ENCODE data around the gene MBD3L5.
A peak's percentile ranks its signal among the peaks of the same experiment; 100 is the strongest.
"Not testable (repeated sequence)": the region's sequence is repeated elsewhere in the genome, so short reads cannot be mapped to it uniquely, and the experiment has no call there.

The MBD3L5 gene

GRCh38 chr19:7052896-7053295 lies 22.5 kb downstream of the MBD3L5 start:
- not testable (repeated sequence) for DNase-seq (ENCODE audit: low read depth in 2 of 2)

GRCh38 chr19:7054635-7055368 lies 24.4 kb downstream of the MBD3L5 start:
- not testable (repeated sequence) for DNase-seq (ENCODE audit: low read depth in 2 of 2)

DNA sequence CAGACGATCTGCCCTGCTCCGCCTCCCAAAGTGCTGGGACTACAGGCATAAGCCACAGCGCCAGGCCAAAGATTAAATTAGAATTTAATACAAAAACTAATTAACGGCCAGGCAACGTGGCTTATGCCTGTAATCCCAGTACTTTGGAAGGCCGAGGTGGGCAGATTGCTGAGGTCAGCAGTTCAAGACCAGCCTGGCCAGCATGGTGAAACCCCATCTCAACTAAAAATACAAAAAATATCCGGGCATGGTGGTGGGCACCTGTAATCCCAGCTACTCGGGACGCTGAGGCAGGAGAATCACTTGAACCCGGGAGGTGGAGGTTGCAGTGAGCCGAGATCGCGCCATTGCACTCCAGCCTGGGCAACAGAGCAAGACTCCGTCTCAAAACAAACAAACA lies 25.3 kb downstream of the MBD3L5 start:
- not testable (repeated sequence) for DNase-seq (ENCODE audit: low read depth in 2 of 2)

DNA sequence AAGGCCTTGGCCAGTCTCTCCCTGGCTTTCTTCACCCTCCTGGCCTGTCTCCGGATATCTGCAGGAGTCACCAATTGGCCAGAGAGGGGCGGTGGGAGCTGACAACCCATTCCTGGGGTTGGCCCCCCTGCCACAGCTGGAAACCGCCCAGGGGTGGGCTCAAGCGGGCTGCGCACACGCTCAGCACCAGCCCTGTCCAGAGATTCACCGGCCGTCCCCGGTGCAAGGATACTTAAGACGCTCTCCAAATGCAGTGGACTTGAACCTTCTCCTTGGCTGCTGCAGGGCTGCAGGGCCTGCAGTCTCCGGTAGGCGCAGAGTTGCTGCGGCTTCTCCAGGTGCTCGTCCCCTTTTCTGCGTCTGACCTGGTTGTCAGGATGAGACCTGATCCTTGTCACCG lies 26.0 kb downstream of the MBD3L5 start:
- not testable (repeated sequence) for DNase-seq (ENCODE audit: low read depth in 2 of 2)

GRCh38 chr19:7058576-7058975 lies 28.2 kb downstream of the MBD3L5 start, which contains the start of gene MBD3L3:
Gene MBD3L3, minus strand, starts transcription at chr19:7058676. Its CDS starts 71 bp downstream, at chr19:7058605.
- not testable (repeated sequence) for DNase-seq (ENCODE audit: low read depth in 2 of 2)

GRCh38 chr19:7059977-7060376 lies 29.6 kb downstream of the MBD3L5 start:
- DNase-seq (ENCODE audit: low read depth in 2 of 2), result not testable (repeated sequence)

DNA sequence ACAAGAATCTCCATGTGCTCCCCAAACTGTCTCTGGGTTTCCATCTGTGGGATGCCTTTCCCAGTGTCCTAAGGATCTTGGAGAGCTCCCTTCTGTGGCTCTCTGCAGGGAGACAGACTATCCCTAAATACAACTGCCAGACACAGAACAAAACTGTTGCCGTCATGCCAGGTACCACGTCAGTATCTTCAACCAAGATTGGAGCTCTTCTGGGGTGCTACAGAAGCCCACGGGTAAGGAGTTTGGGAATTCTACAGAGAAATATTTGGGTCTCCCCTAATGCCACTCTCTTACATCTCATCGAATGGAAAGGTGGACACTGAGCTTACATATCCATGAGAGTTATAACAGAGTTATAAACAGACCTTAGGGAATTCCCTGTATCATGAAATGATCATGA lies 33.0 kb downstream of the MBD3L5 start:
- DNase-seq (ENCODE audit: low read depth in 2 of 2), result no peak

DNA sequence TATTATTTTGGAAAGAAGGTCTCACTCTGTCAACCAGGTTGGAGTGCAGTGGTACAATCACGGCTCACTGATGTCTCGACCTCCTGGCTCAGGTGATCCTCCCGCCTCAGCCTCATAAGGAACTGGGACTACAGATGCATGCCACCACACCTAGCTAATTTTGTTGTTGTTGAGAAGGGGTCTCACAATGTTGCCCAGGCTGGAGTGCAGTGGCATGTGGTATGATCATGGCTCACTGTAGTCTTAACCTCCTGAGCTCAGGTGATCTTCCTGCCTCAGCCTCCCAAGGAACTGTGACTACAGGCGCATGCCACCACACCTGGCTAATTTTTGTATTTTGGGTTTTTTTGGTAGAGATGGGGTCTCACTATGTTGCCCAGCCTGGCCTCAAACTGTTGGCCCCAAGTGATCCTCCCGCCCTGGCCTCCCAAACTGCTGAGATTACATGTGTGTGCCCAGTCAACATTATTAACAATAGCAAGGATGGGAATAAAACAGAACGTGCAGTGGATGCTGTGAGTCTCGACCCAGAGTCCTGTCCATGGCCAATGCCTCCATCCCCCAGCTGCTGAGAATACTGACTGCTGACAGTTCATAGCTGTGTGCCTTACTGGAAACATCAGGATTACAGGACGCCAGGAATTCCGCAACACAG lies 33.5 kb downstream of the MBD3L5 start:
- DNase-seq (ENCODE audit: low read depth in 2 of 2), result no peak

DNA sequence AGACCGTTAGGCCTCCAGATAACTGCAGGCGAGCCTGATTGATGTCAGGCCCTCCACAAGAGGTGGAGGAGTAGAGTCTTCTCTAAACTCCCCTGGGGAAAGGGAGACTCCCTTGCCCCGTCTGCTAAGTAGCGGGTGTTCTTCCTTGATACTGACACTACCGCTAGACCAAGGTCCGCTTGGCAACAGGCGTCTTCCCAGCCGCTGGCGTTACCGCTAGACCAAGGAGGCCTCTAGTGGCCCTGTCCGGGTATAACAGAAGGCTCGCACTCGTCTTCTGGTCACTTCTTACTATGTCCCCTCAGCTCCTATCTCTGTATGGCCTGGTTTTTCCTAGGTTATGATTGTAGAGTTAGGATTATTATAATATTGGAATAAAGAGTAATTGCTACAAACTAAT lies 36.7 kb downstream of the MBD3L5 start:
- DNase-seq (ENCODE audit: low read depth in 2 of 2), result not testable (repeated sequence)

GRCh38 chr19:7067716-7068115 lies 37.3 kb downstream of the MBD3L5 start:
- no peak for DNase-seq (ENCODE audit: low read depth in 2 of 2)

DNA sequence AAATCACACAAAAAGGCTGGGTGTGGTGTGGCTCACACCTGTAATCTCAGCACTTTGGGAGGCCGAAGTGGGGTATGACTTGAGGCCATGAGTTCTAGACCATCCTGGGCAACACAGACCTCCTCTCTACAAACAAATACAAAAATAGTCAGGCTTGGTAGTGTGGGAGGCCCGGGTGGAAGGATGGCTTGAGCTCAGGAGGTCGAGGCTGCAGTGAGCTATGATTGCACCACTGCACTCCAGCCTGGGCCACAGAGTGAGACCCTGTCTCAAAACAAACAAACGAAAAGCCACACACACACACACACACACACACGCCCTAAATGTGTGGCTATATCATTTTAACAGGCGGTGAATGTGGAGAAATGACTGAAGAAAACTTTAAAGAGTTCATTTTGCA lies 38.2 kb downstream of the MBD3L5 start:
- no peak for DNase-seq (ENCODE audit: low read depth in 2 of 2)

DNA sequence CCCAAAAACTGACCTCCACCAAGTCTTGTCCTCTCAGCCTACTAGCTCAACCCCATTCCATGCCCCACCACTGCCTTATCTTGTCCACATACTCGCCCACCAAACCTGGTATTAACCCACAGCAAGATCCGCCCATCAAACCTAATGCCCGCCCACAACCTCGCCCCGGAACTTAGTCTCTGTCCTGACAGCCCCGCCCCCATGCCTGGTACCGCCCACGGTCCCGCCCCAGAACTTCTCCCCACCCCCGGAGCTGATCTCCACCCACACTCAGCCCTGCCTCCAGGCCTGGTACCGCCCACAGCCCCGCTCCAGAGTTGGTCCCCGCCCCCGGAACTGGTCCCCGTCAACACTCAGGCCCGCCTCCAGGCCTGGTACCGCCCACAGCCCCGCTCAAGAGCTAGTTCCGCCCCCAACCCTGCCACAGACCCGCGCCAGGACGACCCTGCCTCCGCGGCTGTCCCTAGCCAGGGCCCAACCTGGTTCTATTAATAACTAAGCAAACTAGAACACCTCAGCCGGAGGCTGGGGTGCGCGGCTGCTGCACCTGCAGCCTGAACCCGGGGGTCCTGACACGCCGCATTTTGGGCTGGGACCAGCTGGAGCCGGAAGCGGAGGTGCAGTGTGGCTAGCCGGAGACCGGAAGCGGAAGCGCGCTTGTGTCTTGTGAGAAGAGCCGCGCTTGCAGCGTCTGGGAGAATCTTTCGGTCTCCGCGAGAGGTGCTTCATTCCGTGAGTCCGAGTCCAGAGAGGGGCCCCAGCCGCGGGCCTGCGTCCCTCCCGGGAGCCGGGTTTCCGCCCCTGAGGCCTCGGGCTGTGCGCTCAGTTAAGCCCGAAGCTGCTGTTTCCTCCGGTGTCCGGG lies 38.9 kb downstream of the MBD3L5 start, which contains the start of gene ZNF557:
Gene ZNF557, plus strand, starts transcription at position 662 of the 862 bp plus-strand sequence. CDS start 5,372 bp downstream, outside the sequence.
- DNase-seq (ENCODE audit: low read depth in 2 of 2), result peak; percentile 96 to 98

DNA sequence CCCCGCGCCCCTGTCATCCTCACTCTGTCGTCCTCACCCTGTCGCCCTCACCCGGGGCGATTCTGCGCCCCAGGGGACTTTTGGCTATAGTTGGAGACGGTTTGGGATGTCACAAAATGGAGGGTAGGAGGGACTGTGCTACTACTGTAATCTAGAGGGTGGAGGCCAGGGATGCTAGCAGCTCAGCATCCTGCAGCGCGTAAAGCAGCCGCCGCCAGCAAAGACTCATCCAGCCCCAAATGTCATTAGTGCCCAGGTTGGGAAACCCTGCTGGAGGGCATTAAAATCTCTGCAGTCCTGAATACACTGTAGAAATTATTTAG lies 39.5 kb downstream of the MBD3L5 start:
- no peak for DNase-seq (ENCODE audit: low read depth in 2 of 2)

DNA sequence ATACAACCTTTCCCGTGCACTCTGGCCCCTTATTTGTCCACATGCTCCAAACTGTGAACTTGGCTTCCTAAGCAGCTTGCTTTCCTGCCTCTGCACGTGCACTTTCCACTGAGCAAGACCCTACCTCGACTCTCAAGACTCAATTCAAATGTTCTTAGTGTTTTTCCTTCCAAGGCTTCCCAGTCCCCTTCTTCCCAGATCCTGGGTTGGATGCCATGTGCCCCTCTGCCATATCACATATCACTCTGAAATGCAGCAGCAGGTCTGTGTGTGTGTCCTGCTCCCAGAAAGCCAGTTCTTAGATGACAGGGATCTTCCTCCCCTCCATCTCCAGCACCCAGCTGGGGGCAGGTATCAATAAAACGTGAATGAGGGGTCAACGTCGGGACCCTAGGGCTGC lies 42.2 kb downstream of the MBD3L5 start:
- no peak for DNase-seq (ENCODE audit: low read depth in 2 of 2)

GRCh38 chr19:7074705-7075282 lies 44.4 kb downstream of the MBD3L5 start:
- DNase-seq (ENCODE audit: low read depth in 2 of 2), result no peak

- no peak for DNase-seq (ENCODE audit: low read depth in 2 of 2)
Measured at GRCh38 chr19:7076151-7076550, 45.8 kb downstream of the MBD3L5 start.

- no peak for DNase-seq (ENCODE audit: low read depth in 2 of 2)
Measured at GRCh38 chr19:7078008-7078407, 47.6 kb downstream of the MBD3L5 start.
